IMR-90 (cell line): Measurements from ENCODE around the gene BAMBI. TPM values are rescaled to one million over a fixed set of nuclear protein-coding genes. Genes with fewer than 3 reads are reported as not detected.

Source experiments
- ATAC-seq: fragments of 200-7000 bp; cut with Tn5 transposase; 2 replicates; pipeline ENCODE4 v1.9.1; 2020; ENCODE audit warnings: low read depth, mild to moderate bottlenecking, moderate library complexity
- BruUV-seq: library from RNA; stranded (reverse); fragments of 400-500 nt; replicated peaks from 2 replicates; lab custom pipeline; 2021; lab: Mats Ljungman, UMichigan
- CTCF ChIA-PET: fragments of 300-600 bp; formaldehyde crosslinking; extraction: SDS; loops from one replicate; lab custom pipeline; 2021; ENCODE audit warnings: antibody characterized with exemption; lab: Yijun Ruan, JAX
- POLR2A ChIA-PET: fragments of 300-600 bp; sonication (Branson Sonifier 250); formaldehyde crosslinking; loops from one replicate; lab custom pipeline; 2022; ENCODE audit warnings: antibody characterized with exemption; ENCODE audit not compliant: unreplicated experiment; lab: Charles Lee
- DNase-seq: peaks from one replicate; pipeline ENCODE4 v3.0.0; 2013
- H2AFZ ChIP-seq: replicated peaks from 2 replicates; pipeline ENCODE3; 2013; ENCODE audit warnings: low read length, mild to moderate bottlenecking; ENCODE audit not compliant: poor library complexity
- H2AK5ac ChIP-seq: 2 replicates; pipeline ENCODE4 v1.6.1; 2013; ENCODE audit warnings: low read depth, low read length, inconsistent platforms
- H2AK9ac ChIP-seq: replicated peaks from 2 replicates; pipeline ENCODE3; 2013; ENCODE audit warnings: mild to moderate bottlenecking, low read depth, low read length, moderate library complexity; ENCODE audit not compliant: poor library complexity
- H2BK120ac ChIP-seq: 2 replicates; pipeline ENCODE4 v1.6.1; 2013; ENCODE audit warnings: low read depth, low read length, inconsistent platforms
- H2BK15ac ChIP-seq: 3 replicates; pipeline ENCODE4 v1.6.1; 2013; ENCODE audit warnings: low read depth, low read length, inconsistent platforms
- H2BK20ac ChIP-seq: 2 replicates; pipeline ENCODE4 v1.6.1; 2013; ENCODE audit warnings: low read depth, mild to moderate bottlenecking, inconsistent platforms, low read length, moderate library complexity
- H2BK5ac ChIP-seq: 2 replicates; pipeline ENCODE4 v1.6.1; 2013; ENCODE audit warnings: mild to moderate bottlenecking, low read depth, low read length, inconsistent platforms; ENCODE audit not compliant: poor library complexity, severe bottlenecking
- H3K14ac ChIP-seq: replicated peaks from 2 replicates; pipeline ENCODE4 v1.6.1; 2013; ENCODE audit warnings: low read depth, low read length, inconsistent platforms
- H3K18ac ChIP-seq: 2 replicates; pipeline ENCODE4 v1.6.1; 2013; ENCODE audit warnings: low read depth, low read length, control low read depth
- H3K23ac ChIP-seq: 2 replicates; pipeline ENCODE4 v1.6.1; 2013; ENCODE audit warnings: low read depth, low read length, inconsistent platforms
- H3K27ac ChIP-seq: 2 replicates; pipeline ENCODE4 v1.5.1; 2013; ENCODE audit warnings: mild to moderate bottlenecking, control low read depth, low read length; ENCODE audit not compliant: insufficient read depth
- H3K27me3 ChIP-seq: 2 replicates; pipeline ENCODE4 v1.6.1; 2013; ENCODE audit warnings: low read length; ENCODE audit not compliant: control insufficient read depth, insufficient read depth
- H3K36me3 ChIP-seq: 2 replicates; pipeline ENCODE4 v1.6.1; 2013; ENCODE audit warnings: low read length, mixed read lengths; ENCODE audit not compliant: control insufficient read depth, insufficient read depth
- H3K4ac ChIP-seq: 2 replicates; pipeline ENCODE4 v1.6.1; 2013; ENCODE audit warnings: low read depth, low read length, inconsistent platforms
- H3K4me1 ChIP-seq: 2 replicates; pipeline ENCODE4 v1.6.1; 2013; ENCODE audit warnings: low read length, mixed read lengths; ENCODE audit not compliant: control insufficient read depth, insufficient read depth
- H3K4me2 ChIP-seq: 2 replicates; pipeline ENCODE4 v1.6.1; 2013; ENCODE audit warnings: low read depth, mild to moderate bottlenecking, control low read depth, low read length, moderate library complexity
- H3K4me3 ChIP-seq: 2 replicates; pipeline ENCODE4 v1.5.1; 2013; ENCODE audit warnings: low read depth, mild to moderate bottlenecking, control low read depth, low read length, moderate library complexity; ENCODE audit not compliant: insufficient read depth
- H3K56ac ChIP-seq: 2 replicates; pipeline ENCODE4 v1.6.1; 2013; ENCODE audit warnings: low read length, inconsistent platforms; ENCODE audit not compliant: insufficient read depth; ENCODE audit errors: extremely low read depth
- H3K79me1 ChIP-seq, 2 experiments: 2 replicates each; pipeline ENCODE4 v1.6.1; 2013; ENCODE audit warnings: low read length in 2 of 2, inconsistent platforms in 1 of 2, low read depth in 1 of 2
- H3K9ac ChIP-seq: 2 replicates; pipeline ENCODE4 v1.6.1; 2013; ENCODE audit warnings: low read depth, low read length, control low read depth
- H3K9me1 ChIP-seq: 2 replicates; pipeline ENCODE4 v1.6.1; 2013; ENCODE audit warnings: low read length, inconsistent platforms; ENCODE audit not compliant: insufficient read depth
- H3K9me3 ChIP-seq: 2 replicates; pipeline ENCODE4 v1.6.1; 2013; ENCODE audit warnings: low read length; ENCODE audit not compliant: control insufficient read depth, insufficient read depth
- H4K20me1 ChIP-seq: 2 replicates; pipeline ENCODE4 v1.6.1; 2013; ENCODE audit warnings: low read length, inconsistent platforms; ENCODE audit not compliant: insufficient read depth
- H4K5ac ChIP-seq: 2 replicates; pipeline ENCODE4 v1.6.1; 2013; ENCODE audit warnings: mild to moderate bottlenecking, low read depth, low read length, control low read depth
- H4K8ac ChIP-seq, 2 experiments: 2 replicates each; pipeline ENCODE4 v1.6.1; 2013; ENCODE audit warnings: low read depth in 2 of 2, low read length in 2 of 2, control low read depth in 1 of 2, inconsistent platforms in 1 of 2
- H4K91ac ChIP-seq: 2 replicates; pipeline ENCODE4 v1.6.1; 2013; ENCODE audit warnings: low read depth, low read length, inconsistent platforms; ENCODE audit not compliant: insufficient read depth
- FOS ChIP-seq: fragments of 150-350 bp; IDR thresholded peaks from 2 replicates; pipeline ENCODE4 v1.6.1; 2016; ENCODE audit warnings: low read depth, low read length
- MXI1 ChIP-seq: IDR thresholded peaks from 2 replicates; pipeline ENCODE4 v1.6.1; 2012; ENCODE audit warnings: low read depth, mild to moderate bottlenecking, low read length, moderate library complexity, borderline replicate concordance
- RAD21 ChIP-seq: IDR thresholded peaks from 2 replicates; pipeline ENCODE4 v1.6.1; 2012; ENCODE audit warnings: low read length, improper control_type of control experiment
- RCOR1 ChIP-seq: IDR thresholded peaks from 2 replicates; pipeline ENCODE4 v1.6.1; 2012; ENCODE audit warnings: mild to moderate bottlenecking, low read length, improper control_type of control experiment; ENCODE audit not compliant: insufficient replicate concordance
- RFX5 ChIP-seq: IDR thresholded peaks from 2 replicates; pipeline ENCODE4 v1.8.0; 2012; ENCODE audit warnings: low read depth, mild to moderate bottlenecking, low read length, moderate library complexity
- WGBS, 2 experiments: methylation state at CpG; one replicate each; pipeline versions ENCODE4 v1.1.5 to v1.1.7; 2013; ENCODE audit warnings: missing lambda C conversion rate in 2 of 2; ENCODE audit not compliant: insufficient read length in 1 of 2; ENCODE audit errors: extremely low coverage in 2 of 2; 5-methylcytosine and 5-hydroxymethylcytosine counted together
- dilution Hi-C: fragments of 300-500 bp; cut with HindIII; formaldehyde crosslinking; loops from one replicate; pipeline ENCODE4 v1.14.3; 2018; ENCODE audit warnings: low sequenced_read_pairs; ENCODE audit not compliant: unreplicated experiment
- in situ Hi-C: fragments of 300-500 bp; cut with MboI; formaldehyde crosslinking; loops from 3 replicates; pipeline ENCODE4 v1.14.3; 2019; ENCODE audit warnings: low sequenced_read_pairs, inconsistent platforms, mixed read lengths
- intact Hi-C: fragments of 100-400 bp; cut with micrococcal nuclease; formaldehyde crosslinking; loops from 2 replicates; pipeline ENCODE4 v1.10.0; 2022
- polyA plus RNA-seq, 3 experiments: library from polyadenylated mRNA; depleted of rRNA; stranded (reverse); fragments of >200 nt; gene quantifications; 2 replicates each; pipeline ENCODE4 v1.2.3, GENCODE V29; 2012; ENCODE audit warnings: low replicate concordance in 1 of 3
- total RNA-seq: library from RNA; depleted of rRNA; stranded (reverse); fragments of >200 nt; gene quantifications from 2 replicates; pipeline ENCODE4 v1.2.3, GENCODE V29; 2012
- TF ChIP-seq, protein P1 (sequence below): conservative IDR thresholded peaks from 2 replicates; pipeline ENCODE4 v1.5.1; 2012; ENCODE audit warnings: mild to moderate bottlenecking, low read depth, low read length, improper control_type of control experiment

BAMBI gene
- total and polyA plus RNA-seq, 2 of the 4 experiments (the other 2 are of a cell fraction) = 14.4 to 19.4 TPM

GRCh38 chr10:28681928-28682750, 4.8 kb downstream of the BAMBI start:
- no peak overlapping the region for H2AK5ac ChIP-seq
- no peak overlapping the region for H4K8ac ChIP-seq
- no peak overlapping the region for H3K4me3 ChIP-seq
- peak overlapping the region; percentile 57; the same call in 1 of the 2 replicates for H3K4me2 ChIP-seq
- in situ Hi-C loops (loop anchor here (25.0 kb wide), 1 partner anchor 105 kb away; no protein-coding TSS in a partner anchor), intact Hi-C loops (no loop called here), dilution Hi-C loops (no loop called here)
- H2BK5ac ChIP-seq = no peak overlapping the region
- no peak overlapping the region for H2AK9ac ChIP-seq
- H3K9ac ChIP-seq = no peak overlapping the region
- no TSS peak for BruUV-seq
- peaks cover 30% of the 10 kb centered on the region for H4K20me1 ChIP-seq
- POLR2A ChIA-PET = no interaction called here
- peaks cover 4% of the 10 kb centered on the region for H3K4me1 ChIP-seq
- no peak overlapping the region for H2BK15ac ChIP-seq
- TF ChIP-seq RCOR1 (no peak), RFX5 (no peak), FOS (no peak), RAD21 (no peak), MXI1 (no peak)
- TF ChIP-seq, protein P1, sequence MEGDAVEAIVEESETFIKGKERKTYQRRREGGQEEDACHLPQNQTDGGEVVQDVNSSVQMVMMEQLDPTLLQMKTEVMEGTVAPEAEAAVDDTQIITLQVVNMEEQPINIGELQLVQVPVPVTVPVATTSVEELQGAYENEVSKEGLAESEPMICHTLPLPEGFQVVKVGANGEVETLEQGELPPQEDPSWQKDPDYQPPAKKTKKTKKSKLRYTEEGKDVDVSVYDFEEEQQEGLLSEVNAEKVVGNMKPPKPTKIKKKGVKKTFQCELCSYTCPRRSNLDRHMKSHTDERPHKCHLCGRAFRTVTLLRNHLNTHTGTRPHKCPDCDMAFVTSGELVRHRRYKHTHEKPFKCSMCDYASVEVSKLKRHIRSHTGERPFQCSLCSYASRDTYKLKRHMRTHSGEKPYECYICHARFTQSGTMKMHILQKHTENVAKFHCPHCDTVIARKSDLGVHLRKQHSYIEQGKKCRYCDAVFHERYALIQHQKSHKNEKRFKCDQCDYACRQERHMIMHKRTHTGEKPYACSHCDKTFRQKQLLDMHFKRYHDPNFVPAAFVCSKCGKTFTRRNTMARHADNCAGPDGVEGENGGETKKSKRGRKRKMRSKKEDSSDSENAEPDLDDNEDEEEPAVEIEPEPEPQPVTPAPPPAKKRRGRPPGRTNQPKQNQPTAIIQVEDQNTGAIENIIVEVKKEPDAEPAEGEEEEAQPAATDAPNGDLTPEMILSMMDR = no peak
- peaks cover 5% of the 10 kb centered on the region; the same call in 1 of the 2 replicates for H3K9me1 ChIP-seq
- H3K36me3 ChIP-seq = peaks cover 10% of the 10 kb centered on the region
- no peak overlapping the region for H3K14ac ChIP-seq
- ATAC-seq = no peak
- no peak overlapping the region for H2BK120ac ChIP-seq
- no peak overlapping the region for H3K27ac ChIP-seq
- no peak overlapping the region for H4K91ac ChIP-seq
- H4K5ac ChIP-seq = no peak overlapping the region
- no peak overlapping the region for H2BK20ac ChIP-seq
- H3K4ac ChIP-seq = no peak overlapping the region
- no peak overlapping the region for H3K18ac ChIP-seq
- peak overlapping the region; percentile 5 for H2AFZ ChIP-seq
- H3K9me3 ChIP-seq = no peaks in the 10 kb centered on the region
- H3K23ac ChIP-seq = peak overlapping the region; percentile 42
- WGBS, 2 experiments = 67% methylated on average over 4 of the region's 14 CpGs; no CpG with 5 or more reads in 1 of the 2 experiments
- no peak overlapping the region for H3K56ac ChIP-seq
- peaks cover 11 to 38% of the 10 kb centered on the region in 2 experiments for H3K79me1 ChIP-seq
- CTCF ChIA-PET = interaction anchor here (0.6 kb wide), 1 partner anchor 31 kb away, joined by 3 read pairs; no protein-coding TSS in a partner anchor
- DNase-seq = no peak
- no peaks in the 10 kb centered on the region for H3K27me3 ChIP-seq
